SK-MEL-5 (cell line): Measurements from ENCODE around the gene LRRC40. TPM values are rescaled to one million over a fixed set of nuclear protein-coding genes. Genes with fewer than 3 reads are reported as not detected.
A peak's percentile ranks its signal among the peaks of the same experiment; 100 is the strongest.
"Not testable (repeated sequence)": the region's sequence is repeated elsewhere in the genome, so short reads cannot be mapped to it uniquely, and the experiment has no call there.

Source experiments
- DNase-seq: peaks from one replicate; pipeline ENCODE4 v3.0.0-alpha.2; 2016; ENCODE audit warnings: low read depth, low spot score
- in situ Hi-C: cut with HindIII; loops from 2 replicates; pipeline ENCODE4 v1.10.0; 2016; ENCODE audit warnings: low sequenced_read_pairs, high pct_unique_total_duplicates, low pct_unique_long_range_greater_than_20kb
- total RNA-seq: library from RNA; depleted of rRNA; stranded (reverse); fragments of >200 nt; shearing (Covaris generic); gene quantifications from 2 replicates; pipeline ENCODE4 v1.2.3, GENCODE V29; 2014

LRRC40 gene
- total RNA-seq, 1 experiment from 2014 or later: 12.5 TPM

DNA sequence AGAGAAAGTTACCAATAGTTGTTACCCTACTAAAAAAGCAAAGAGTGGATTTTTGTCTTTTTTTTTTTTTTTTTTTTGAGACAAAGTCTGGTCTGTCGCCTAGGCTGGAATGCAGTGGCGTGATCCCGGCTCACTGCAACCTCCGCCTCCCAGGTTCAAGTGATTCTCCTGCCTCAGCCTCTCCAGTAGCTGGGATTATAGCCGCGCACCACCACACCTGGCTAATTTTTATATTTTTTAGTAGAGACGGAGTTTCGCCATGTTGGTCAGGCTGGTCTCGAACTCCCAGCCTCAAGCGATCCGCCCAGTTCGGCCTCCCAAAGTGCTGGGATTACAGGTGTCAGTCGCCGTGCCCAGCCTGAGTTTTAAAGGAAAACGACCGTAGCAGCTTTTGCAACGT, 1.5 kb upstream of the LRRC40 start:
- DNase-seq, in situ Hi-C loops: not testable (repeated sequence)

DNA sequence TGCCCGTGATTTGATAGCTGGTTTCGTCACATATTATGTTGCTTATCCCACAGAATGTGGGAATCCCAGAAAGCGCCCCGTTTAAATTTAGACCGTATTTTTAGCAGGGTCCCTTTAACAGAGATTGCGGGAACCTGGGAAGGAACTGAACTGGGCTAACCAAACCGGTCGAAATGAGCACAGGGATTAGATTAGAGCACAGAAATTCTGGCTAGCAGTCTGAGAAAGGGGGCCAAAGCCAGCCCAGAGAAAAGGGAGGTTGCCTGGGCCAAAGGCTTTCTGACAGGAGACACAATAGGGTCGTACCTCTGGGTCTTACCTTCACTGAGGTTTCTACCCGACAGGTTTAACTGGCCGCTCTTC, 327 bp downstream of the LRRC40 start:
- DNase-seq: no peak
- in situ Hi-C loops: no loop called here

DNA sequence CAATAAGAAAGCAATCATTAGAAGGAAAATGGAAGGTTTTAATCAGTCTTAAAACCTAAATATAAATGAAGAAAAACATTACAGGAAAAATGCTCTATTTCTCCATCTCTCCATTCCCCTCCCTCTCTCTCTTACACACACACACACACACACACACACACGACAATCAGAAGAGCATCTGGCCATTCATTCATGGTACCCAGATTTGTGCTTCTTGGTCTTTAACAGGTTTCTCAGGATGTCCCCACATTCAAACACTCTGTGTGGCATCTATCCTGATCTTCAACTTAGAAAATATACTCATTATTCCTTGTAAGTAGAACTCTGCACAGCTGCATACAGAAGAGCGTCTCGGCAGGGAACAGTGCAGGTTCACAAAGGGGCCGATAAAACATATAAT, 779 bp downstream of the LRRC40 start:
- DNase-seq: no peak
- in situ Hi-C loops: no loop called here

DNA sequence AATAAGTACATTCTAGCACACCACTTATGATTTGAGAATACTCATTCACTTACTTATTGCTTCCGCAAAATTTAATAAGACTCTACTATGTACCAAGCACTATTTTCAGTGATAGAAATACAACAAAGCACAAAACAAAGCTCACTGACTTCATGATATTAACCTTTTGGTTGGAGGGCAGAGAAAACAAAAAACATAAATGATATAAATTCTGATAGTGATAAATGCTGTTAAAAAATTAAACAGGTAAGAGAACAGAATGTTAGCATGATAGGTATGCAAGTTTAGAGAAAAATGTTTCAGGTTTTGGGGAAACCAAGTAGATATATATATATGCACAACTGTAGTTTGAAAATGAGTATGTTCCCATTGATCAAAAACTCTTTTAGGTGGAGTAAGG, 1.2 kb downstream of the LRRC40 start:
- in situ Hi-C loops: no loop called here
- DNase-seq: no peak

DNA sequence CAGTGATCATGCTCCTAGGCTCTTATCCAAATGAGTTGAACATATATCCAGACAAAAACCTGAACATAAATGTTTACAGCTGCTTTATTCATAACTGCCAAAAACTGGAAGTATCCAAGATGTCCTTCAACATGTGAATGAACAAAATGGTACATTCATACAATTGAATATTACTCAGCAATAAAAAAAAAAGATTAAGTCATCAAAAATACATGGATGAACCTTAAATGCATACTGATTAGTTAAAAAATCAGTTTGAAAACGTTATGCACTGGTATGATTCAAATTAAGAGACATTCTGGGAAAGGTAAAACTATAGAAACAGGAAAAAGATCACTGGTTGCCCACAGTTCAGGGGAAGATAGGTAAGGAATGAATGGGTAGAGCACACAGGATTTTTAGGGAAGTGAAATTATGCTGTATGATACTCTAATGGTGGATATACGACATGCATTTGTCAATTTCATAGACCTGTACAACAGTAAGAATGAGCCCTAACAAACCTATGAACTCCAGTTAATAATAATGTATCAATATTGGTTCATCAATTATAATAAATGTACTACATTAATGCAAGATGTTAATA, 3.1 kb downstream of the LRRC40 start:
- in situ Hi-C loops: no loop called here
- no peak for DNase-seq

DNA sequence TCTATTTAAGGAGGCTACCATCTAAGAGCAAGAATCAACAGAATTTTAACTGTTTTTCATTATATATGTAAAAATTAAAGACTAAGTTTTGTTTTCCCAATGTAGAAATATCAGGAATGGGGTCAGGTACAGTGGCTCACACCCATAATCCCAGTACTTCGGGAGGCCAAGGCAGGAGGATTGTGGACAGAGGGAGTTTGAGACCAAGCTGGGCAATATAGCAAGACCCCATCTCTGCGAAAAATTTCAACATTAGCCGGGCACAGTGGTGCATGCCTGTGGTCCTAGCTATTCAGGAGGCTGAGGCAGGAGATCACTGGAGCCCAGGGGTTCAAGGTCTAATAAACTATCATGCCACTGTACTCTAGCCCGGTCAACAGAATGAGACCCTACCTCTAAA, 5.3 kb downstream of the LRRC40 start:
- DNase-seq: no peak
- in situ Hi-C loops: no loop called here

DNA sequence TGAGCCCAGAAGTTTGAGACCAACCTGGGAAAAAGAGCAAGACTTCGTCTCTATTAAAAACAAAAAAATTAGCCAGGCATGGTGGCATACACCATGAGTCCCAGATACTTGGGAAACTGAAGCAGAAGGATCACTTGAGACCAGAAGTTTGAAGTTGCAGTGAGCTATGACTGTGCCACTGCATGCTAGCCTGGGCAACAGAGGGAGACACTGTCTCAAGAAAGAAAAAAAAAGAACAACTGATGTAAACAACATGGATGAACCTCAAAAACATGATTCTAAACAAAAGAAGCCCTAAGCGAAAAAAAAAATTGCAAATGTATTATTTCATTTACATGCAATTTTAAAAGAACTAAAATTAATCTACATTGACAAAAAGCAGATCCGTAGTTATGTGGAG, 9.0 kb downstream of the LRRC40 start:
- peak; percentile 9 for DNase-seq
- in situ Hi-C loops: no loop called here

DNA sequence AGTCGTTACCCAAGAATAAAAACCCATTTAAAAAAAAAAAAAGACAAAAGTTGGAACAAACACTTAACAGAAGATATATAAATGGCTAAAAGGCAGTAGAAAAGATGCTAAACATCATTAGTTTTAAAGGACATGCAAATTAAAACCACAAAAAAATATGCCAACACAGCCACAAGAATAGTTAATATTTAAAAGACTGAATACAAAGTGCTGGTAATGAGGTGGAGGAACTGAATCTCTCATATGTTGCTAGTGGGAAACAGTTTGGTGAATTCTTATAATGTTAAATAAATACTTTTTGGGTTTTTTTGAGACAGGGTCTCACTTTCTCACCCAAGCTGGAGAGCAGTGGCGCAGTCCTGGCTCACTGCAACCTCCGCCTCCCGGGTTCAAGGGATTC, 10.0 kb downstream of the LRRC40 start:
- in situ Hi-C loops: no loop called here

DNA sequence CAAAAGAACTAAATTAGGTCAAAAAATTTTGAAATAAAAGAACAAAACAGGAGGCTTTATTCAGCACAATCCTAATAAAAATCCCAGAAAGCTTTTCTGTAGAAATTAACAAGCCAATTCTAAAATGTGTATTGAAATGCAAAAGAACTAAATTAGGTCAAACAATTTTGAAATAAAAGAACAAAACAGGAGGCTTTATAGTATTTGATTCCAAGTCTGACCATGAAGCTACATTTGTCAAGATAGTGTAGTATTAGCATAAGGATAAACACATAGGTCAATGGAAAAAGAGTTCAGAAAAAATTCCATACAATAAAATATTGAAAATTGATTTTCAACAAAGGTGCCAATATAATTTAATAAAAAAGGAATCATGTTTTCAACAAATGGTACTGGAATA, 10.8 kb downstream of the LRRC40 start:
- no peak for DNase-seq
- in situ Hi-C loops: no loop called here

More for the DNA sequence above, 10.0 kb downstream of the LRRC40 start:
- no peak for DNase-seq

DNA sequence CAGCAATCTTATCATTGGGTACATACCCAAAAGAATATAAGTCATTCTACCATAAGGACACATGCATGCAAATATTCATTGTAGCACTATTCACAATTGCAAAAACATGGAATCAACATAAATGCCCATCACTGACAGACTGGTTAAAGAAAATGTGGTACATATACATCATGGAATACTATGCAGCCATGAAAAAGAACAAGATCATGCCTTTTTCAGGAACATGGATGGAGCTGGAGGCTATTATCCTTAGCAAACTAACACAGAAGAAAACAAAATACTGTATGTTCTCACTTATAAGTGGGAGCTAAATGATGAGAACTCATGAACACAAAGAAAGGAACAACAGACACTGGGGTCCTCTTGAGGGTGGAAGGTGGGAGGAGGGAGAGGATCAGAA, 12.9 kb downstream of the LRRC40 start:
- in situ Hi-C loops, DNase-seq: not testable (repeated sequence)

DNA sequence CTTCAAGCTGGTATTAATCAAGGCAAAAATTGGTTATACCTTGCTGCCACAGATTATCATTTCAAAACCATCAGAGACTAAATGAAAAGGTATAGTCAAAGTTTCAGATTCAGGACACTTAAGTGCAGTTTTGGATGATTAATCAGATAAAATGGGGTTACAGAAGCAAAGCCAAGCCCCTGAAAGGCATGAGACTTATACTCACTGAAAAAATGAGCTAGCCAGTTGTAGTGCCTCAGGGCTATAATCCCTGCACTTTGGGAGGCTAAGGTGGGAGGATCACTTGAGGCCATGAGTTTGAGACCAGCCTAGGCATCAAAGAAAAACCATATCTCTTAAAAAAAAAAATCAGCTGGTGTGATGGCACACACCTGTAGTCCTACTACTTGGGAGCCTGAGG, 15.2 kb downstream of the LRRC40 start:
- in situ Hi-C loops: no loop called here
- no peak for DNase-seq

DNA sequence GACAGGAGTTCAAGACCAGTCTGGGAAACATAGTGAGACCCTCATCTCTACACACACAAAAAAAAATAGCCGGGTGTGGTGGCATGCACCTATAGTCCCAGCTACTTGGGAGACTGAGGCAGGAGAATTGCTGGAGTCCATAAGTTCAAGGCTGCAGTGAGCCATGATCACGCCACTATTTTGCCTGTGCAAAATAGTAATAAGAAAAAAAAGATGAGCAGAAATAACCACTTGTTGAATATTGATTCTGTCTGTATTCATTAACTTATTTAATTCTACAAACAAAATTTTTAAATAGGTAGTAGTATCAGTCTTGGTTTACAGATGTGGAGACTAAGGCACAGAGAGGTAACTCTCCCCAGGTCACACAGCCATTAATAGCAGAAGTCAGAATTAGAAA, 16.9 kb downstream of the LRRC40 start:
- in situ Hi-C loops: no loop called here
- no peak for DNase-seq

DNA sequence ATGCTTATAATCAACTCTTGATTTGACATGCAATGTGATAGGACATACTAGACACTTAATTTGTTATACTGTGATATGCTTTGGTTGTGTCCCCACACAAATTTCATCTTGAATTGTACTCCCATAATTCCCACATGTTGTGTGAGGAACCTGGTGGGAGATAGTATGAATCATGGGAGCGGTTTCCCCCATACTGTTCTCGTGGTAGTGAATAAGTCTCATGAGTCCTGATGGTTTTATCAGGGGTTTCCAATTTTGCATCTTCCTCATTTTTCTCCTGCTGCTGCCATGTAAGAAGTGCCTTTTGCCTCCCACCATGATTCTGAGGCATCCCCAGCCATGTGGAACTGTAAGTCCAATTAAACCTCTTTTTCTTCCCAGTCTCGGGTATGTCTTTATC, 20.2 kb downstream of the LRRC40 start:
- in situ Hi-C loops, DNase-seq: not testable (repeated sequence)

DNA sequence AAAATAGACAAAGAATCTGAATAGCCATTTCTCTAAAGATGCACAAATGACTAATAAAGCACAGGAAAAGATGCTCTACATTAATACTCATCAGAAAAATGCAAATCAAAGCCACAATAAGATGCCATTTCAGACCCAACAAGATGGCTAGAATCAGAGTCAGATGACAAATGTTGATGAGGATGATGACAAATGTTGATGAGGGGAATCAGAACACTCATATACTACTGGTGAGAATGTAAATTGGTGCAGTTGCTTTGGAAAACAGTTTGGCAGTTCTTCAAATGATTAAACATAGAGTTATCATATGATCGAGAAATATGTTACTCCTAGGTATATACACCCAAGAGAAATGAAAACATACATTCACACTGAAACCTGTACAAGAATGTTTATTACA, 33.9 kb downstream of the LRRC40 start:
- no peak for DNase-seq
- in situ Hi-C loops: no loop called here

DNA sequence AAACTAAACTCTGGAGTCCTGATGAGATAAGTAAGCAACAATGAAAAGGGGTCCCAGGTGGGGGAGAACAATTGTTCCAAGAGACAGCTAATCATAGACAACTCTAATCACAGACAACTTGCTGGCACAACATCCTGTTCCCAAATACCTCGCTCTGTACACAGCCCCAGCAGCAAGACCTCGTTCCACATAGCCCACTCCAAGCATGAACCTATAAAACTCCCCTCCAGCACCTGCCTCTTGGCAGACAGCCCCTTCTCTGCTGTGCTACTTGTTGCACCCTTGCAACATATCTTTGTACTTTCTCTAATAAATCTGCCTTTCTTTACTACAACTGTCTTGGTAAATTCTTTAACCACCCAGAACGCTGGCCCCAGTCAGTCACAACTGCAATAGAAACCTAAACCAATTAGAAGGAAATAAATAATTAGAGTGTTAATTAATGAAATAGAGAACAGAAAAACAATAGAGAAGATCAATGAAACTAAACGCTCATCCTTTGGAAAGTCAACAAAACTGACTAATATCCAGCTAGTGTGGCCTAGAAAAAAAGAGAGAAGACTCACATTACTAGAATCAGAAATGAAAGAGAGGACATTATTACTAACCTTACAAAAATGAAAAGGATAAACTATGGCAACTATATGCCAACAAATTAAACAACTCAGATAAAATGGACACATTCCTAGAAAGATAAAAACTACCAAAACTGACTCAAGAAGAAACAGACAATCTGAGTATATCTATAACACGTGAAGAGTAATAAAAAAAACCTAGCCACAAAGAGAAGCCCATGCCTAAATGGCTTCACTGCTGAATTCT, 36.1 kb downstream of the LRRC40 start:
- DNase-seq: no peak
- in situ Hi-C loops: no loop called here

DNA sequence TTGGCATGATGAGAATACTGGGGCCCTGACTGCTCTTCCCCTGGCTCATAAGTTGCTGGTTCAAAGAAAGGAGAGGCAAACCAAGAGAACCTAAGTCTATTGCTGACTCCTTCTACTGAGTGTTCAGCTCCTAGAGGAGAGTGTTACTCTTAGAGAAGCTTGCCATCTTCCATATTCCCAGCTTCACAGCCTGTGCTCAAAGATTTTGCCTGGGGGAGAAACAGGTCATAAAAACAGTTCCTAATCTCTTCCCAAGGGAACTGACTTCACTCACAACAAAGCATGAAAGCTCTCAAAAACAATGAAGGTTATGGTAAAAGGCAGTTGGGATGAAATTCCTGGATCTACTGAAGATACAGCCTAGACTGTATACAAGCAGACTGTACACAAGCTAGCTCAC, 37.1 kb downstream of the LRRC40 start:
- in situ Hi-C loops: no loop called here
- DNase-seq: peak; percentile 45

DNA sequence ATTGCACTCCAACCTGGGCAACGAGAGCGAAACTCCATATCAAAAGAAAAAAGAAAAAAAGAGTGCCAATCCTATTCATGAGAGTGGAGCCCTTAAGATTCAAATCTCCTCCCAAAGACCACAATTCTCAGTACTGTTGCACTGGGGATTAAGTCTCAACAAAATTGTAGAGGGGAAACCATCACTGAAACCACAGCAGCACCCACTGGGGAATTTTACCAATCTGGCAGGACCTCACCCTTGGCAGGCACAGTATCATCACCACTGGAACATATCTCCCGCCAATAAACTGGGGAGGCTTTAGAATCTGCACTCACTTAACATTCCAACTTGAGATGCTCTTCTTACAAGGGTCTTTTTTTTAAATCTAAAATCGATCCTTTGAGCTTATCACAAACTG, 41.0 kb downstream of the LRRC40 start:
- DNase-seq: no peak
- in situ Hi-C loops: no loop called here

DNA sequence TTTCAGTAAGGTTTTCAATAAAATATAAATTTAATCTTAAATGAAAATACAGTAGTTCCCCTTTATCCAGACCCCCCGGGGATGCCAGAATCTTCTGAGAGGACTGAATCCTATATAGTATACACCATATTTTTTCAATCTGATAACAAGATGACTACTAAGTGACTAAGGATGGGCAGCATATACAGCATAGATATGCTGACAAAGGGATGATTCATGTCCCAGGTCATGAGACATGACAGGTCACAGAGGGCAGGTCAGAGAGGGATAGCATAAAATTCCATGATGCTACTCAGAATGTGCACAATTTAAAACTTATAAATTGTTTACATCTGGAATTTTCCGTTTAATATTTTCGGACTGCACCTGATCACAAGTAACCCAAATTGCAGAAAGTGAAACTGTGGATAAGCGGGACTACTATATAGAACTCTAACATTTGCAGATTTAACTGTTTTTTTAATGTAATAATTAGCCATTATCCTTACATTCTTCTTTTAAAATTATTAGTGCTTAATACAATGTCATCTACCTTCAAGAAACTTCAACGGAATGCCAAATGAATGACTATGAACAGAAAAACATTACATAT, 48.8 kb downstream of the LRRC40 start:
- in situ Hi-C loops: no loop called here
- peak; percentile 43 for DNase-seq

DNA sequence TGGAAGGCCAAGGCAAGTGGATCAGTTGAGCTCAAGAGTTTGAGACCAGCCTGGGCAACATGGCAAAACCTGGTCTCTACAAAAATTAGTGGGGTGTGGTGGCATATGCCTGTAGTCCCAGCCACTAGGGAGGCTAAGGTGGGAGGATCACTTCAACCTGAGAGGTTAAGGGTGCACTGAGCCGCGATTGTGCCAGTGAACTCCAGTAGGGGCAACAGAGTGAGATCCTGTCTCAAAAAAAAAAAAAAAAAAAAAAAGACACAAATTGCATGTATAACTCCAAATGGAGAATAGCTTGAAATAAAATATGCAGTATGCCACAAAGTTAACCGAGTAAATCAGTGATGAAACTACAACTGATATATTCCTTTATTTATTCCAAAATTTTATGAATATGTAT, 51.6 kb downstream of the LRRC40 start:
- no peak for DNase-seq
- in situ Hi-C loops: no loop called here
